ENCODE results near the gene E2F8. TPM values are rescaled to one million over a fixed set of nuclear protein-coding genes. Genes with fewer than 3 reads are reported as not detected.

E2F8 gene
- total RNA-seq, 4 donors from 2014 or later = 0.07 TPM; not detected in 3

GRCh38 chr11:19252394-19253152, 11.8 kb upstream of the E2F8 start:
- H3K27ac ChIP-seq = no peak overlapping the region
- ATAC-seq = no peak
- H3K4me1 ChIP-seq = no peaks in the 10 kb centered on the region
- H3K36me3 ChIP-seq = no peaks in the 10 kb centered on the region
- TF ChIP-seq EP300 (IDR thresholded peaks at IDR 0.05) (no peak), POLR2A (IDR thresholded peaks at IDR 0.05) (no peak), POLR2AphosphoS5 (IDR thresholded peaks at IDR 0.05) (no peak)
- TF ChIP-seq, protein P1, sequence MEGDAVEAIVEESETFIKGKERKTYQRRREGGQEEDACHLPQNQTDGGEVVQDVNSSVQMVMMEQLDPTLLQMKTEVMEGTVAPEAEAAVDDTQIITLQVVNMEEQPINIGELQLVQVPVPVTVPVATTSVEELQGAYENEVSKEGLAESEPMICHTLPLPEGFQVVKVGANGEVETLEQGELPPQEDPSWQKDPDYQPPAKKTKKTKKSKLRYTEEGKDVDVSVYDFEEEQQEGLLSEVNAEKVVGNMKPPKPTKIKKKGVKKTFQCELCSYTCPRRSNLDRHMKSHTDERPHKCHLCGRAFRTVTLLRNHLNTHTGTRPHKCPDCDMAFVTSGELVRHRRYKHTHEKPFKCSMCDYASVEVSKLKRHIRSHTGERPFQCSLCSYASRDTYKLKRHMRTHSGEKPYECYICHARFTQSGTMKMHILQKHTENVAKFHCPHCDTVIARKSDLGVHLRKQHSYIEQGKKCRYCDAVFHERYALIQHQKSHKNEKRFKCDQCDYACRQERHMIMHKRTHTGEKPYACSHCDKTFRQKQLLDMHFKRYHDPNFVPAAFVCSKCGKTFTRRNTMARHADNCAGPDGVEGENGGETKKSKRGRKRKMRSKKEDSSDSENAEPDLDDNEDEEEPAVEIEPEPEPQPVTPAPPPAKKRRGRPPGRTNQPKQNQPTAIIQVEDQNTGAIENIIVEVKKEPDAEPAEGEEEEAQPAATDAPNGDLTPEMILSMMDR (IDR thresholded peaks at IDR 0.05) = no peak
- H3K9me3 ChIP-seq = no peaks in the 10 kb centered on the region
- WGBS, 2 donors (ENCODE audit: low coverage in 1 of 2) = 46 to 66% methylated on average over 5 to 8 of the region's 8 CpGs
- H3K27me3 ChIP-seq = peaks cover 7% of the 10 kb centered on the region
- H3K4me3 ChIP-seq = no peak overlapping the region

DNA sequence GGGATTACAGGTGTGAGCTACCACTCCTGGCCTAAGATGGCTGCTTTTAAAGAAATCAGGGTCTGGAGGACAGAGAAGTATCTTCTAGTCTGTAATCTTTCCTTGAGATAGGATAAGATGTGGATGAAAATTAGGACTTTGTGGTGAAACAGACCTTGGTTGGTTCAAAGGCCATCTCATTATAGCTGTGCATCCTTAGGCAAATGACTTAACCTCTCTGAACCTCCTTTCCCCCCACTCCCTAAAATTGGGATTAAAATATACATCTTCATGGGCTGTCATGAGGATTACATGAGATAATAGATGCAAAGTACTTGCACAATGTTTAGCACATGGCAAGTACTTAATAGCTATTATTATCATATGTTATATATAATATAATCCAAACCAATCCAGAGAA, 10.8 kb upstream of the E2F8 start:
- no peaks in the 10 kb centered on the region for H3K9me3 ChIP-seq
- H3K36me3 ChIP-seq = no peaks in the 10 kb centered on the region
- TF ChIP-seq, protein P1 (IDR thresholded peaks at IDR 0.05) = no peak
- TF ChIP-seq POLR2AphosphoS5 (IDR thresholded peaks at IDR 0.05) (no peak), POLR2A (IDR thresholded peaks at IDR 0.05) (no peak), EP300 (IDR thresholded peaks at IDR 0.05) (no peak)
- H3K4me1 ChIP-seq = no peaks in the 10 kb centered on the region
- no peak for ATAC-seq
- H3K27me3 ChIP-seq = peaks cover 10% of the 10 kb centered on the region
- no peak overlapping the region for H3K27ac ChIP-seq
- no peak overlapping the region for H3K4me3 ChIP-seq

- no peaks in the 10 kb centered on the region for H3K36me3 ChIP-seq
- TF ChIP-seq, protein P1 (IDR thresholded peaks at IDR 0.05) = no peak
- no peak for TF ChIP-seq EP300 (IDR thresholded peaks at IDR 0.05)
- ATAC-seq = no peak
- H3K4me1 ChIP-seq = peaks cover 0 to 8% (median 7%) of the 10 kb centered on the region in 3 donors
- H3K27ac ChIP-seq = no peak overlapping the region
- H3K27me3 ChIP-seq = peaks cover 56% of the 10 kb centered on the region
- 90% methylated on average over 1 of the region's 1 CpG; no CpG with 5 or more reads in 1 of the 2 donors for WGBS, 2 donors (ENCODE audit: low coverage in 1 of 2)
- H3K4me3 ChIP-seq = no peak overlapping the region
- H3K9me3 ChIP-seq = no peaks in the 10 kb centered on the region
These were observed 6.1 kb upstream of the E2F8 start for GRCh38 chr11:19246816-19247215.

DNA sequence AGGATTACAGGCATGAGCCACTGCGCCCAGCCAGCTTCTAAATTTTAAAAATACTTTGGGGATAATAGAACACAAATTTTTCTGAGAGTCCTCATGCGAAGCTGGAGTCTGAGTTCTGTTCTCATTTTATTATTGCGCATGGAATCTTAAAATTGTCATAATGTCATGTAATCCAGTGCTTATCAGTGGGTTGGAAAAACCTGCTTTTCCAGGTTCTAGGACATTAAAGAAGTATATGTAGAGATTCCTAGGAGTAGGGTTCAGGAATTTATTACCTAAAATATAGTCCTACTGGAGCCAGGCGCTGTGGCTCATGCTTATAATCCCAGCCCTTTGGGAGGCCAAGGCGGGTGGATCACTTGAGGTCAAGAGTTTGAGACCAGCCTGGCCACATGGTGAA, 4.6 kb upstream of the E2F8 start:
- H3K4me1 ChIP-seq = peaks cover 0 to 23% (median 15%) of the 10 kb centered on the region in 3 donors
- WGBS, 2 donors (ENCODE audit: low coverage in 1 of 2) = 78 to 92% methylated on average over 3 to 5 of the region's 5 CpGs
- H3K36me3 ChIP-seq = no peaks in the 10 kb centered on the region
- no peaks in the 10 kb centered on the region for H3K9me3 ChIP-seq
- TF ChIP-seq POLR2A (IDR thresholded peaks at IDR 0.05) (no peak), POLR2AphosphoS5 (IDR thresholded peaks at IDR 0.05) (no peak), EP300 (IDR thresholded peaks at IDR 0.05) (no peak)
- TF ChIP-seq, protein P1 (IDR thresholded peaks at IDR 0.05) = no peak
- no peak overlapping the region for H3K4me3 ChIP-seq
- peaks cover 71% of the 10 kb centered on the region for H3K27me3 ChIP-seq
- no peak overlapping the region for H3K27ac ChIP-seq
- ATAC-seq = no peak

DNA sequence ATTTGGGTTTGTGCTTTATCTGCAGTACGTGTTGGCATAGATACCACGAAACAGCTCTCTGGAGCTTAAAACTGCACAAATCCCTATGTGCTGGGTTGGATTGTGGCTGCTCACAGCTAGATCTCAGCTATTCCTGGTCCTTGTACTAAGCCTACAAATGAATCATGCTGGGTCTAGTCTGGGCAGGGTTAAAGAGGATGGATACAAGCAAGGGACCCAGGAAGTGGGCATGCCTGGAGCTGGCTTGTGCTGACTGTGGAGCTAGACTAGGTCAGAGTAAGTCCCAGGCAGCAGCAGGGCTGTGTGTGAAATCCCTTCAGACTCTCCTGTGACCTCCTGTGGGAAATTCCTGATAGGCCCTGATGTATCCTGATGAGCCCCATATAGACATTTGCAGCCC, 3.9 kb upstream of the E2F8 start:
- WGBS, 2 donors (ENCODE audit: low coverage in 1 of 2) = 81% methylated on average over 2 of the region's 2 CpGs; no CpG with 5 or more reads in 1 of the 2 donors
- H3K27ac ChIP-seq = no peak overlapping the region
- no peaks in the 10 kb centered on the region for H3K36me3 ChIP-seq
- peaks cover 74% of the 10 kb centered on the region for H3K27me3 ChIP-seq
- no peaks in the 10 kb centered on the region for H3K9me3 ChIP-seq
- TF ChIP-seq EP300 (IDR thresholded peaks at IDR 0.05) (no peak), POLR2AphosphoS5 (IDR thresholded peaks at IDR 0.05) (no peak), POLR2A (IDR thresholded peaks at IDR 0.05) (no peak)
- TF ChIP-seq, protein P1 (IDR thresholded peaks at IDR 0.05) = no peak
- no peak overlapping the region for H3K4me3 ChIP-seq
- no peak for ATAC-seq
- H3K4me1 ChIP-seq = peaks cover 0 to 26% (median 16%) of the 10 kb centered on the region in 3 donors
